ENCODE data around the gene LYZL1.
"Not testable (repeated sequence)": the region's sequence is repeated elsewhere in the genome, so short reads cannot be mapped to it uniquely, and the experiment has no call there.

Gene LYZL1

DNA sequence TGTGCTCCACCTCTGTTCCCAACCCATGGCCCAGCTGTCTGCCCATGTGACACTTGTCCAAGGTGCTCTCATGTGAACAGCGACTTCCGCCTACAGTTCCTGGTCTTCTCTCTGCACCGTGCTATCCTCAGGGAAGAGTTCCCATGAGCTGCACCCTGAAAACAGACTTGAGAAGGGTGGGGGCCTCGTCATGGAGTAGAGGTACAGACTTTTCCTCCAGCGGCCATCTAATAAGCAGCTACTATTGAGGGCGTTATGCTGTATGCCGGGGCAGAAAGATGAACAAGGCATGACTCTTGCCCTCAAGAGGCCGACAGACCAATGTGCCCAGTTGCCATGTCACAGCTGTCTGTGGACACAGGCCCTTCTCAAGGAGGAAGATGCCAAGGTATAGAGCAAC is 25.4 kb upstream of the LYZL1 start:
- DNase-seq (ENCODE audit: low read depth in 2 of 2) = no peak

DNA sequence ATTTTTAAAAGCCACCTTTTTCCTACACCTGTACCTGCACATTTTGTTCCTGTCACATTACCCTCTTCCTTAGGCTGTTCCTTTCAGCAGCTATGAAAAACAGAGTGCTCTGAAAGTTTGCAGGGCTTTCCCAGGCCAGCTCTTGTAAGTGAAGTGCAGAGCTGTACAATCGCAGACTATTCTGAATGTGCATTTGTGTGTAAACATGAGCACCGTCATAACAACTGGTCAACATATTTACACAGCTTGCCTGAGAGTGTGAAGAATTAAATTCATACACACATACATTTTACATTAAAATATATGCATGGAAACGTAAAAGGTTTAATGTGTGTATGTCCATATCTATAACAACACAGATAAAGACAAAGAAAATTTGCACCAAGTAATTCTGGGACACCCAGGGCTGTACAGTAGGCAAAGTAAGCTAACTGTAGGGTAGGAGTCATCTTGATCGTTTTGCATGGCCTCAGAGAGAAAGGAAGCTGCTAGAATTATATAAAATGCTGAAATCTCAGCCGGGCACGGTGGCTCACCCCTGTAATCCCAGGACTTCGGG is 23.6 kb upstream of the LYZL1 start:
- no peak for DNase-seq (ENCODE audit: low read depth in 2 of 2)

DNA sequence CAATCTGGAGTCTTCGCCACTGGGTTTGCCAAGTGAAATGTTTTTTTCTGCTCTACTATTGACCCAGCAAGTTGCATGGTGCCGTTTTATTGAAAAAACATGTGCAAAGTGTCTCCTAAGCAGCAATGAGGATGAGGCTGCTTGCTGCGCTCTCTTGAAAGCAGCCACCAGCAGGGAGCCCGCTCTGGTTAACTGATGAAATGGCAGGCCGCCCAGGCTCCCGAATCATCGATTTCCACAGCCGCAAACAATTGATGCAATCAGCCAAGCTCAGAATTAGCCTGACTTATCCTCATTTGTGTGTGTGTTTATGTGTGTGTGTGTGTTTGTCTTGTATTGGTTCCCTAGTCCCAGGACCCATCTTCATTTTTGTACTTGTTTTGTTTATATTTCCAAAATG is 22.2 kb upstream of the LYZL1 start:
- no peak for DNase-seq (ENCODE audit: low read depth in 2 of 2)

DNA sequence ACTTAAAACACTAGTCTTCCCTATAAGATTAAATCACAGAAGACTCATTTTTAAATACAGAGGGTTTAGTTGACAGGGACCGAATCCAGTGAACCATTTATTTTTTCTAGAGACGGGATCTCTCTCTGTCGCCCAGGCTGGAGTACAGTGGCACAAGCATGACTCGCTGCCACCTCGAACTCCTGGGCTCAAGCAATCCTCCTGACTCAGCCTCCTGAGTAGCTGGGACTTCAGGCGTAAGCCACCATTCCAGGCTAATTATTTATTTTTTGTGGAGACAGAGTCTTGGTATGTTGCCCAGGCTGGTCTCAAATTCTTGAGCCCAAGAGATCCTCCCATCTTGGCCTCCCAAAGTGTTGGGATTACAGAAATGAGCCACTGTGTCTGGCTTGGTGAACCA is 20.9 kb upstream of the LYZL1 start:
- no peak for DNase-seq (ENCODE audit: low read depth in 2 of 2)

DNA sequence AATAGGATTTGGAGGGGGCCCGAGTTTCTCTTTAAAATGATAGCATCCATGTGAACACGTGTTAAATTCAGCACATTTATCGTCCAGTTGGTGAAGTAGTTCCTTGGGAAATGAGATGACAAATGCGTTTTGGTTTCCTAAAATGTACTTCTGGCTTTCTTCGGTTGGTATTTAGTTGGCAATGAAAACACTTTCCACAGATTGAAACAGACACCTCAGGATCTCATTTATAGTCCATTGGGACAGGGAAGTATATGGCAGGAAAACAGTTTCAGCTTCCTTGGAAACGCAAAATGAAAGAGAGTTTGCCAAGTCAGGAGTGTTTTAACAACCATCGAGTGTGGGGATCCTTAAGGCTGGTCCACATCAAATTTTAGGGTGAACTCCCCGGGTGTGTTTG is 19.4 kb upstream of the LYZL1 start:
- no peak for DNase-seq (ENCODE audit: low read depth in 2 of 2)

DNA sequence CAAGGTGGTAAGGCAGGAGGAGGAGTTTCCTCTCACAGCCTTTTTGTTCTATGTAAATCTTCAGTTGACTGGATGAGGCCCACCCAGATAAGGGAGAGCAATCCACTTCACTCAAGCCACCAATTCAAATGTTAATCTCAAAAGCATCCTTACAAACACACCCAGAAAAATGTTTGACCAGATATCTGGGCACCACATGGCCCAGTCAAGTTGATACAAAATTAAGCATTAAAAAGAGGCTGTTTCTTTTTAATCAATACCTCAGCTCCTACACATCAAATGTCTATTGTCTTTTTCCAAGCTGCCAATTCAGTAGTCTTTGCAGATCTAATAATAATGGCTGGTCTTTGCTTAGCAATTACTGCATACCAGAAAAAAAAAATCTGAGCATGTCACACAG is 18.0 kb upstream of the LYZL1 start:
- DNase-seq (ENCODE audit: low read depth in 2 of 2) = no peak

DNA sequence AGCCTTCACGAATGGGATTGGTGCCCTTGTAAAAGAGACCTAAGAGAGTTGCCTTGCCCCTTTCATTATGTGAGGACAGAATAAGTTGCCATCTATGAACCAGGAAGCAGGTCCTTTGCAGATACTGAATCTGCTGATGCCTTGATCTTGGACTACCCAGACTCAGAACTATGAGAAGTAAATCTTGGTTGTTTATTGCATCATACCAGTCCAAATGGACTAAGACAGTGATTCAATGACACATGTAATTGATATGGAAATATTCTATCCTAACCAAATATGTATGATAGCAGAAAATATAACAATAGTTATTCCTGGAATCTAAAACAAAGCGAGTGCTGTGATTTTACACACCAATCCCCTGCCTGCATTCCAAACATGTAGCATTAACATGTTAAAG is 17.0 kb upstream of the LYZL1 start:
- DNase-seq (ENCODE audit: low read depth in 2 of 2) = no peak

DNA sequence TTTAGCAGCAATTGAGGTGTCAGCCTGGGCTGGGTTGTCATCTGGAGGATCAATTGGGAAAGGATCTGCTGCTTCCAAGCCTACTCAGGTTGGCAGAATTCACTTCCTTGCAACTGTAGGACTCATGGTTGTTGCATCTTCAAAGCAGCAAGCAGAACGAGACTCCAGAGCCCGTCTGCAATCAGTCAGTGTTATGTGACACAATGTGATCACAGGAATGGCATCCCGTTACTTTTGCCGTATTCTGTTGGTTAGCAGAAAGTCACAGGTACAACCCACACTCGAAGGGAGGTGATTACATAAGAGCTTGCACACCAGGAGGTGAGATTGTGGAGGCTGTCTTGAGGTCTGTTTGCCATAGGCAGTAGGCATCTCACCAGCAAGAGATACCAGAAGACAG is 15.4 kb upstream of the LYZL1 start:
- DNase-seq (ENCODE audit: low read depth in 2 of 2) = no peak

DNA sequence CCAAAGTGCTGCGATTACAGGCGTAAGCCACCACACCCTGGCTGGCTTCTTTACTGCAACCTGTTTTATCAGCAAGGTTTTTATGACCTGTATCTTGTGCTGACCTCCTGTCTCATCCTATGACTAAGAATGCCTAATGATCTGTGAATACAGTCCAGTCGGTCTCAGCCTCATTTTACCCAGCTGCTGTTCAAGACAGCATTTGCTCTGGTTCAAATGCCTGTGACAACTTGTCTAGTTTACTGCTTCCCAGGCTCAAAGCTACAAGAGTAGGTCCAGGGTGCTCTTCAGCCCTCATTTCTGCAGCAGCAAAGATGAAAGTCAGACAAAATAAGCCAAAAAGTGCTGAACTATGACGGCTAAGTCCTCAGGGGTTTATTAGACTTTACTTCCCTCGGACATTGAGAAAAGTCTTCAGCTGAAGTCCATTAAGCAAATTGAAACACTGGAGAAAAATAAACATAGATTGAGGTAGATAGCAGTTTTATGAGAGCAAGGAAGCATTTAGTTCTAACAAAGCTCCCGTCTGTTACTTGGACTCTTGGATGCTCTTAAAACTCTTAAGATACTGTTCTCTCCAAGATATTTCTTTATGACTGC is 12.5 kb upstream of the LYZL1 start:
- no peak for DNase-seq (ENCODE audit: low read depth in 2 of 2)

DNA sequence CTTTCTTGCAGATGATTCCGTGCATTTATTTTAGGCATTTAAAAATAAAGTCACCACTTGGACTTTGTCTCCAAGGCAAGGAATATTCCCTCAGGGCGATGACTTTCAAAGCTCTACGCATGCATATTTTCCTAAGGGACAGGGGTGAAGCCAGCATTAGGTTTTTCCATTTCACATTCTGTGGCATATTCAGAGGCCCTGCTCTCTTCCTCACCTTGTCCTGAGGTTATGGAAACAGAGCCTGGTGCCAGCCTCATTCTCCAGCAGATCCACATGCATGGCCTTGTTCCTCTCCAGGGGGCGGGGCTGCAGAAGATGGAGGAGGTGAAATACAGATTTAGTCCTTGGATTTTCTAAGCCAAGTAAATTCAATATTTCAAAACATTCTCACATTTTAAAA is 11.6 kb upstream of the LYZL1 start:
- DNase-seq (ENCODE audit: low read depth in 2 of 2) = no peak

DNA sequence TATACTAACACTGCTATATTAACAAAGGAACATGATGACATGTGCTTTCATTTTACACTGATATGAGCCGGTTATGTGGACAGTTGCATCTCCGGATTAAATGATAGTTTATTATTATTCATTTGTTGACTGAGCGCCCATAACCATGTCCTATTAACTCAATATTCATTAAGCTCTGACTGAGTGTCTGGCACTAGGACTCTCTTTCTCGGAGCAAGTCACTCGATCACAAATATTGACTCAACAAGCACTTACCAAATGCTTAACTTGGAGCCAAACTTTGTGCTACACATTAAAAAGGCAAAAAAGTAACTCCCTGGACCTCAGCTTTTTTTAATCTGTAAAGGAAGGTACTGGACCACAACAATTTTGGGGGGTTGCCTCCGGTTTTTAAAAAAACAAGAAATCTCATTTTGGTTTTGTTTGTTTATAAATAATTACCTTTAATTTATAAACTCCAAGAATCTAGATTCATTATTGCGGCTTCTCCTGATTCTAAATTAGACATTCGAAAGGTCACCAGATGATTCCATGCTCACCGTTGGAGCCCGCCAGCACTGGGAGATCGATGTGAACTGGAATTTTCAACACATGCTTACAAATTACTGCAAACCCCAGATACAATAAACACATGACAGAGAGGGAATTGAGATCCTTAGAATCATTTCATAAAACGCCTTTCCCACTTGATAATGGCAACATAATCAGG is 8.9 kb upstream of the LYZL1 start:
- no peak for DNase-seq (ENCODE audit: low read depth in 2 of 2)

DNA sequence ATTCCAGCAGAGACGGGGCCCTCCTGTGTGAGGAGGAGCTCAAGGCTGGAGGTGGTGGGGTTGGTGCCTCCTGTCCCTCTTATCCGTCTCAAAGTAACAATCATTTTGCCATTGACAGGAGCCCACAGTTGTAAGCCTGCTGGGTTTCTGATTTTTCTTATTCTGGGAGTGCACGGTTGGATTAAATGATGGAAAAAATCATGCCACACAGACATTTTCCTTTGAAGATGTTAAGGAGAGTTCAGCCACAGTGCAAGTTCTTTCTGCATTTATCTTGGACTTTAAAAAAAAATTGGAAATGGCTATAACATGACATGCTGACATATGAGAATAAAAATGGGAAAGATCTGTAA is 8.4 kb upstream of the LYZL1 start:
- DNase-seq (ENCODE audit: low read depth in 2 of 2) = no peak

DNA sequence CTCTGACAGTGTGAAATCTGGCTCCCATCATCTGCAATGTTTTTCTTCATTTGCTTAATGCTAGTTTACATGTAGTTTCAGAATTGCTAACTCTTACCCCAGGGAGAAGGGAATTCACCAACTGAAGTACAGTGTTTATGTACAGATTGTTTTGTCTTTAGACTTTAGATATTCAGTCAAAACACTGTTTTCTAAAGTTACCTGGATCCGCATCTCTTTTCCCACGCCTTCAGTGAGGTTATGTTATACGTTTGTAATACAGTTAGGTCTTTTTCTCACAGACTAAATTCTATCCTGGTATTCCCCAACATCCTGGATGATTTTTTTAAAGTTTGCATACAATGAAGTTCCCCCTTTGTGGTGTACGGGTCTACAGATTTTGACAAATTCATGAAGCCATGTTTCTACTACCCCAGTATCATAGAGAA is 3.2 kb upstream of the LYZL1 start:
- no peak for DNase-seq (ENCODE audit: low read depth in 2 of 2)

DNA sequence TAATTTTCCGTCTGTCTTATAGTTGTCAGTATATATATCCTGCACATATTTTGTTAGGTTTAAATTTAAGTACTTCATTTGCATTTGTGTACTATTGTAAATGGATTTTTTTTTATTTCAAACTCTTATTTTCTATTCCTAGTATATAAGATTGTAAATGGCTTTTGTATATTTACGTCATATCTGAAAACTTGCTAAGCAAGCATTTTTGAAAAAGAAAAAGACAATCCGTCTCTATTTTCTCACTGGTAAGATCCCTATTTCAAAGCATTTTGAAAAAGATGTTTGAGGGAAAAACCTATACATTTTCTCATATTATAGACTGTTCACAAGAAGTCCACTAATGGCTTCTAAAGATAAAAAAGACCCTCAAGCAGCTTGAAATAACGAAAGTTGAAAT is 1.2 kb upstream of the LYZL1 start:
- no peak for DNase-seq (ENCODE audit: low read depth in 2 of 2)

DNA sequence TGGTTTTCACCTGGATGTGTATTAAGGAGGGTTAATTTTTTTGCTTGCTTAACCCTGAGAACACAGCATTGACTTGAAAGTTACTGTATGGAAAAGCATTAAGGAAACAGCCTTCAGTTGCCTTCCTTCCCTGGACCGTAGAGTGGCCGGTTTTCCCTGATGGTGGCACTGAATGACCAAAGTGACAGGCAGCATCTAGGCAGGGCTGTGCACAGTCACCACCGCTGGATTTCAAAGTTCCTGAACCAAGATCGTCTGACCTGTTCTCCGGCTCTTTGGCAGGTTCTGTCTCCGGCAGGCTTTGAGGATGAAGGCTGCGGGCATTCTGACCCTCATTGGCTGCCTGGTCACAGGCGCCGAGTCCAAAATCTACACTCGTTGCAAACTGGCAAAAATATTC is 2.7 kb downstream of the LYZL1 start:
- DNase-seq (ENCODE audit: low read depth in 2 of 2) = not testable (repeated sequence)

DNA sequence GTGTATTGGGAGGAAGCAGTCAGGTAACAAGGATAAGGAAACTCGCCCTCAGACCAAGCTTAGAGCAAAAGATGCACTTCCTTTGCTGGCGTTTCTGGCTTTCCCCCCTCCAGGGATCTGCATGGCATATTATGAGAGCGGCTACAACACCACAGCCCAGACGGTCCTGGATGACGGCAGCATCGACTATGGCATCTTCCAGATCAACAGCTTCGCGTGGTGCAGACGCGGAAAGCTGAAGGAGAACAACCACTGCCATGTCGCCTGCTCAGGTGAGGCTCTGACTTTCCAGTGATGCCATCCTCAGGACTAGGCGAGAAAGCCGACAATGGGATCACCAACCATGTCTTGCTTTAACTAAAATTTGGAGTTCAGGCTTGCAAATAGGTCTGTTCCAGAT is 3.5 kb downstream of the LYZL1 start:
- DNase-seq (ENCODE audit: low read depth in 2 of 2) = not testable (repeated sequence)

DNA sequence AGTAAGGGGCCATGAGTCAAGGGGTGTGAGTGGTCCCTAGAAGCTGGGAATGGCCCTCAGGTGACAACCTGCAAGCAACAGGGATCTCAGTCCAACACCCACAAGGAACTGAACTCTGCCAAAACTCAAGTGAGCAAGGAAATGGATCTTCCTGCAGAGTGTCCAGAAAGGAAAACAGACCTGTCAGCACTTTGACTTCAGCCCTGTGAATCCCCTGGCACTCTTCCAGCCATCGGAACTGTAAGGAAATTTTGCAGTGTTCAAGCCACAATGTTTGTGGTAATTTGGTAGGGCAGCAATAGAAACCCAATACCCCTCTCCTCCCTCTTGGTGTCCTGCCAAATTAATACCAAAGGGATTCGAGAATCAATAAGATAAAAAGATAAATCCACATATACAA is 6.9 kb downstream of the LYZL1 start:
- DNase-seq (ENCODE audit: low read depth in 2 of 2) = no peak

DNA sequence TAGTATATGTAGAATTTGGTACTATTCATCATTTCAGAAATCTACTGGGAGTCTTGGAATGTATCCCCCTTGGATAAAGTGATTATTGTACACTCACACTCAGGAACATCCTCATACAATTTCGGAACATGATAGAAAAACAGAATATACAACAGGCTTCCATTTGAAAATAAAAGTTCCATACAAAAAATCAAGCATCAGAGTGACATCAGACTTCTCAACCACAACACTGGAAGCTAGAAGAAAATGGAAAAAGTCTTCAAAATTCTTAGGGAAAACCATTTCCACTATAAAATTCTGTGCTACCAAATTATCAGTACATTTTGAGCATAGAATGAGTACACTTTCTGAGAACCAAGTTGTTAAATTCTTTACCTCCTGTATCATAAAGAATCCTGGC is 8.8 kb downstream of the LYZL1 start:
- no peak for DNase-seq (ENCODE audit: low read depth in 2 of 2)

DNA sequence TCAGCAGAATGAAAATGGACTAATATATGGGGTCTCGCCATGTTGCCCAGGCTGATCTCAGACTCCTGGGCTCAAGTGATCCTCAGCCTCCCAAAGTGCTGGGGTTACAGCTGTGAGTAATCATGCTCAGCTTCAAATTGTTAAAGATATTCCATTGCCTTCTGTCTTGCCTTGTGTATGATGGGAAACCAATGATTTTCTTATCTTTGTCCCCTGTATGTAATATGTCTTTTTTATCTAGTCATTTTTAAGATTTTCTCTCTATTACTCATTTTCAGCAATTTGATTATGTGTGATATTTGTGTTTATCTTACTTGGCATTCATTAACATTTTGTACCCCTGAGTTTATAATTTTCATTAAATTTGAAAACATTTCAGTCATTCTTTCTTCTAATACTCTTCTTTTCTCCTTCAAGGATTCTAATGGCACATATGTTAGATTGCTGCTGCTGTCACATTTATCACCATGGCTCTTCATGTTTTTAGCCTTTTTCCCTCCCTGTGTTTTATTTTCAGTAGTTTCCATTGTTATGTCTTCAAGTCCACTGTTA is 12.6 kb downstream of the LYZL1 start:
- no peak for DNase-seq (ENCODE audit: low read depth in 2 of 2)

DNA sequence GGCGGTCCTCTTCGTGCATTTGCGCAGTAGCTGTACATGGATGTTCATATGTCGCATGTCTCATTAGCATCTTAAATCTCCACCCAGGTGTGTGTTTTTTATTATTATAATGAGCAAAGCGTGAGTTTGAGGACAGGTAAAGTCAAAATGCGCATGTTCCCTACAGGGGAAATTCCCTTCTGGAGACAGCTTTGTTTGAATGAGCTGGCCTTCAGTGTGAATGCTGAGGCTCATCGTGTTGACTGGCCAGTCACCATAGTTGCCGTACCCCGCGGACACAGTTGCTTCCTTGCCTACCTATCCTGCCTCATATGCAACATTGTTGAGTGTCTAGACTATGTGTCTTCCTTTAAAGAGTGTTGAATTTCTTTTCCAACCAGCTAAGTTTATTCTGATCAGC is 13.6 kb downstream of the LYZL1 start:
- DNase-seq (ENCODE audit: low read depth in 2 of 2) = no peak

DNA sequence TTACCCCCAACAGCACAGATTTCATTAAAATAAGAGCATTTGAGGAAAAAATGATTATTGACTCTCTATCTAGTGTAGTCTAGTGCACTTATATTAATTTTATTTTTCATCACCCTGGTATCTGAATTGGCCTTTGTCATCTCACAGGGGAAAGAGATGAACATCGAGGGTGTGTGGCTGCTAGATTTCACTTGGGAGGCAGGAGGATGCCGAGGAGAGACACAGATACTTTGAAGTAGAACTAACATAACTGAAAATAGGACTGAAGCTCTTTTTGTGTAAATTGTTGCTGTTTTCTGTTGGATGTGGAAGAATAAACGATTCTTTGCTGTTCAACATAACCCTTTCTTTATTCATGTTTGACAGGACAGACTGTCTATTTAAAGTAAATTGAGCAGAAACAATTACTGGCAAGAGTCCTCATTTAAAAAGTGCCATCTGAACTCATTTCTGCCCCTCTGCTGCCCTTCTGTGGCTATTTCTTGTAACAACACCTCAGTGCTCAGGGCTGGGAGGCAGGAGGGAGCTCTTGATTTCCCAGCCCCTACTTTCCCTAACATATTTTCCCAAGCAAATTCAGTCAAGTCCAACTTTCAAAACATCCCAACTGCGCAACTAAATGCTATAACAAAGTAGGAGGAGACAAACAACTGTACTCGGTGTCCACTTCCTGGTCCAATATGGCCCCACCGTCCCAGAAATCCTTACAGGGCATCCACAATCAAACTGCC is 15.6 kb downstream of the LYZL1 start:
- DNase-seq (ENCODE audit: low read depth in 2 of 2) = no peak

DNA sequence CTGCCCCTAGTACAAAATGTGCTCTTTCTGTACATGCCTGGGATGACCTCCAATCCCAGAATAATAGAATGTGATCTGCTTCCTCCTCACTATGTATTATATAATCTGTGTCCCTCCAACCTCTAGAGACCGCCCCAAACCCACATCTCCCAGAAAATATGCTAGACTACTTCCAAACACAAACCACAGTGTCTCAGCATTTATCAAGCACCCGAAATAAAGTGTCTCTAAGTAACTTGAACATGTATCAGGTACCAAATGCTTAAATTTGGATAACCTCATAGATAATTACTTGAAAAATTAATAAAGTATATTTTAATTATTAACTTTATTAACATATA is 16.1 kb downstream of the LYZL1 start:
- no peak for DNase-seq (ENCODE audit: low read depth in 2 of 2)

DNA sequence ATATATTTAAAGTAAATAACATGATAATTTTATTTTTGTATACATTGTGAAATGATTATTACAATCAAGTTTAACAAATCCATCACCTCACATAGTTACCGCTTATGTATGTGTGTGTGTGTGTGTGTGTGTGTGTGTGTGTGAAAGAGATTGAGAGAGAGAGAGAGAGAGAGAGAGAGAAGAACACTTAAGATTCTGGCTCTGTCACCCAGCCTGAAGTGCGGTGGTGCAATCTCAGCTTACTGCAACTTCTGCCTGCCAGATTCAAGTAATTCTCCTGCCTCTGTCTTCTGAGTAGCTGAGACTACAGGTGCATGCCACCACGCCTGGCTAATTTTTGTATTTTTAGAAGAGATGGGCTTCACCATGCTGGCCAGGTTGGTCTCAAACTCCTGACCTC is 17.8 kb downstream of the LYZL1 start:
- no peak for DNase-seq (ENCODE audit: low read depth in 2 of 2)
